Stimulated activated CD4-positive, alpha-beta T cell treated with anti-CD3 and anti-CD28 coated beads, Interleukin-1b, Interleukin-23, amount 100 ng/mL, for 24 hours (primary cell): ENCODE measurements around the gene C6orf141.
"Not testable (repeated sequence)": the region's sequence is repeated elsewhere in the genome, so short reads cannot be mapped to it uniquely, and the experiment has no call there.

Experiments used
- DNase-seq, 4 experiments: peaks; one replicate each; pipeline ENCODE4 v3.0.0-alpha.2; 2020; ENCODE audit warnings: low read depth in 4 of 4, low spot score in 1 of 4

The C6orf141 gene

GRCh38 chr6:49570474-49571079 lies 20.1 kb downstream of the C6orf141 start:
- DNase-seq = no peak

- DNase-seq = no peak
Measured at GRCh38 chr6:49576618-49577017, 26.1 kb downstream of the C6orf141 start.

GRCh38 chr6:49579649-49580048 lies 29.2 kb downstream of the C6orf141 start:
- DNase-seq = no peak

- no peak for DNase-seq
Measured at GRCh38 chr6:49582529-49582928, 32.1 kb downstream of the C6orf141 start.

GRCh38 chr6:49587262-49587661 lies 36.8 kb downstream of the C6orf141 start:
- DNase-seq = not testable (repeated sequence)
